Suprapubic skin (tissue), 3 donors: Measurements from ENCODE around the gene RASA3.

Experiments
- POLR2AphosphoS5 ChIP-seq, 3 donors: sonication (generic); formaldehyde crosslinking; IDR thresholded peaks; one replicate each; pipeline ENCODE4 v1.6.1; 2017; ENCODE audit warnings: antibody characterized with exemption in 3 of 3
- TF ChIP-seq, protein P1 (sequence below), 2 donors: fragments of 200-600 bp in 1 of 2; fragments of 450-650 bp in 1 of 2; sonication (generic) in 1 of 2; IDR thresholded peaks; one replicate each; pipeline ENCODE4 v1.5.1; 2016 to 2019; ENCODE audit warnings: antibody characterized with exemption in 2 of 2, mild to moderate bottlenecking in 1 of 2, moderate library complexity in 1 of 2

DNA sequence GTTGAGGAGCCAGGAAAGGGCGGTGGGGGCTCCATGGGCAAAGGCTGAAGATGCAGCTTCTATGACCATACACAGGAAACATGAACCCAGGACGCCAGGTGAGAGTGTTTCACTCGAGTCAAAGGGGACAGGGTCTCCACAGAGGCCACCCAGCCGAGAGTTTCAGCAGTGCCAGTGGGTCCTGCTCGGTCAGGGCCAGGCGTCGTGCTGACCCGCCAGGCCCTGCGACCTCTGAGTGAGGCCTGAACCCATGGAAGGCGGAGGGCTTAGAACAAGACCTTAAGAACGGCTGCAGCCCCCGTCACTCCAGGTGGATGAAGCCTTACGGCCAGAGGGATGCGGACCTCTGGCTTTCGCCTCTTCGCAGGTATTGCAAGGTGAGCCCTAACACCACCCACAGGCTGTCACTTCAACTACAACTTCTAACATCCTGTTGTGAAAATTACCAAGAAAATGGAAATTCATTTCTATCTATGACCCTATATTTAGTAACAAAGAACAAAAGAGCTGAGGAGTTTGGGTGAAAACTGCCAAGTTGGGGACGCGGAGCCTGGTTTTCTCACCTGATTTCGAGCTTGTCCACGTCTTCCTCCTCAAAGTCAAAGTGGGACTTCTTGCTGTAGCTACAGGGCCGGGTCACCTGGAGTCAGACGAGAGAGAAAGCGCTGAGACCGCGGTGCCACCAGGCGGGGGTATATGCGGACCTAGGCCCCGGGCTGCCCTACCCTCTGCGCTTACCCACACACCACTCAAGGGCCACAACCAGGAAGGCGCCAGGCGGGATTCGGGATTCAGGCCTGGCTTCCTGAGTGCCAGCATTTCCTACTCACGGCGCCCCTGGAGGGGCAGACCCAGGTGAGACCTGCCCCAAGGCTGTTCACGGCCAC lies 108.5 kb downstream of the RASA3 start:
- TF ChIP-seq, protein P1, sequence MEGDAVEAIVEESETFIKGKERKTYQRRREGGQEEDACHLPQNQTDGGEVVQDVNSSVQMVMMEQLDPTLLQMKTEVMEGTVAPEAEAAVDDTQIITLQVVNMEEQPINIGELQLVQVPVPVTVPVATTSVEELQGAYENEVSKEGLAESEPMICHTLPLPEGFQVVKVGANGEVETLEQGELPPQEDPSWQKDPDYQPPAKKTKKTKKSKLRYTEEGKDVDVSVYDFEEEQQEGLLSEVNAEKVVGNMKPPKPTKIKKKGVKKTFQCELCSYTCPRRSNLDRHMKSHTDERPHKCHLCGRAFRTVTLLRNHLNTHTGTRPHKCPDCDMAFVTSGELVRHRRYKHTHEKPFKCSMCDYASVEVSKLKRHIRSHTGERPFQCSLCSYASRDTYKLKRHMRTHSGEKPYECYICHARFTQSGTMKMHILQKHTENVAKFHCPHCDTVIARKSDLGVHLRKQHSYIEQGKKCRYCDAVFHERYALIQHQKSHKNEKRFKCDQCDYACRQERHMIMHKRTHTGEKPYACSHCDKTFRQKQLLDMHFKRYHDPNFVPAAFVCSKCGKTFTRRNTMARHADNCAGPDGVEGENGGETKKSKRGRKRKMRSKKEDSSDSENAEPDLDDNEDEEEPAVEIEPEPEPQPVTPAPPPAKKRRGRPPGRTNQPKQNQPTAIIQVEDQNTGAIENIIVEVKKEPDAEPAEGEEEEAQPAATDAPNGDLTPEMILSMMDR (IDR thresholded peaks at IDR 0.05), result no peak
- no peak for TF ChIP-seq POLR2AphosphoS5 (IDR thresholded peaks at IDR 0.05)
